Measurements from ENCODE around the gene DDOST.
"Not testable (repeated sequence)": the region's sequence is repeated elsewhere in the genome, so short reads cannot be mapped to it uniquely, and the experiment has no call there.

Gene DDOST

DNA sequence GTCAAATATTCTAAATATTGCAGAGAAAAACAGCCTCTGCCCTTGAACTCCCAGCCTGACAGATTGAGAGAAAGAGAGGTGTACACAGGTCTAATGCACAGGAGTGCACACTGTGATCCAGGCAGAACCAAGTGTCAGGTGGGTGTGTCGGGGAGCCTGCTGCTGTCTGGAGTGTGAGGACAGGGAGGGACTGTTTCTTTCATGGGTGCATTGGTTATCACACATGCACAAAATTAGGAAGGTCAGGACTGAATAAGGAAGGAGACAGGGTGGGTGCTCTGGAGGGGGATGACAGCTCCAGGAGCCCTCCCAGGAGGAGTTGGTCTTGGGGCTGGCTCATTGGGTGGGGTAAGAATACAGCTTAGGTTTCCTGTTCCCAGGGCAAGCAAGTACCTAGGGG is 41.2 kb downstream of the DDOST start:
- no peak for DNase-seq

DNA sequence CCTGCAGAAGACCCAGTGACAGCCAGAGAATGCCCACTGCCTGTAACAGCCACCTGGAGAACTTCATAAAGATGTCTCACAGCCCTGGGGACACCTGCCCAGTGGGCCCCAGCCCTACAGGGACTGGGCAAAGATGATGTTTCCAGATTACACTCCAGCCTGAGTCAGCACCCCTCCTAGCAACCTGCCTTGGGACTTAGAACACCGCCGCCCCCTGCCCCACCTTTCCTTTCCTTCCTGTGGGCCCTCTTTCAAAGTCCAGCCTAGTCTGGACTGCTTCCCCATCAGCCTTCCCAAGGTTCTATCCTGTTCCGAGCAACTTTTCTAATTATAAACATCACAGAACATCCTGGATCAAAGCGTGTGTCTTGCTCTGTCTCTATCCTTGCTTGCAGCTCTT is 42.6 kb downstream of the DDOST start:
- no peak for DNase-seq

DNA sequence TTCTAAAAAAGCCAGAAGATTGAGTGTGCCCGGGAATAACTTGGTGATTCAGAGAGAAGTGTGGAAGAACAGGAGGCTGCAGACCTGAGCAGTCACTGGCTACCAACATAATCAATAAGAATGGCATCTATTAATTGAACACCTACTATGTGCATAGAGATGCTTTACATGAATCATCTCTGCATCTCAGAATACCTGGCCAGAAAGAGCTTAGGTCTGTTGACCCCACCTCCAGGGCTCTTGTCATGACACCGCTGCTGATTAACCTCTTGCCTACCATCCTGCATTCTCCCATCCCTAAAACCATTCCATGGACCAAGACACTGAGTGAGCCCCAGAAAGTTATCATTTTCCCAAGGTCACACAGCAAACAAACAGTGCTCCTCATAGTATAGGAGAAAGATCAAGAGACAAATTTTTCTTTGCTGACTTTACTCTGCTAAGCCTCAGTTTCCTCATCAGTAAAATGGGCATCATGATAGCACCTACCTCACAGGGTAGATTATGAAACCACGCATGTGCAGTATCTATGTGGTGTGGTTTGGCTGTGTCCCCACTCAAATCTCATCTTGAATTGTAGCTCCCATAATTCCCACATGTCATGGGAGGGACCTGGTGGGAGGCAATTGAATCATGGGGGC is 44.2 kb downstream of the DDOST start:
- no peak for DNase-seq

DNA sequence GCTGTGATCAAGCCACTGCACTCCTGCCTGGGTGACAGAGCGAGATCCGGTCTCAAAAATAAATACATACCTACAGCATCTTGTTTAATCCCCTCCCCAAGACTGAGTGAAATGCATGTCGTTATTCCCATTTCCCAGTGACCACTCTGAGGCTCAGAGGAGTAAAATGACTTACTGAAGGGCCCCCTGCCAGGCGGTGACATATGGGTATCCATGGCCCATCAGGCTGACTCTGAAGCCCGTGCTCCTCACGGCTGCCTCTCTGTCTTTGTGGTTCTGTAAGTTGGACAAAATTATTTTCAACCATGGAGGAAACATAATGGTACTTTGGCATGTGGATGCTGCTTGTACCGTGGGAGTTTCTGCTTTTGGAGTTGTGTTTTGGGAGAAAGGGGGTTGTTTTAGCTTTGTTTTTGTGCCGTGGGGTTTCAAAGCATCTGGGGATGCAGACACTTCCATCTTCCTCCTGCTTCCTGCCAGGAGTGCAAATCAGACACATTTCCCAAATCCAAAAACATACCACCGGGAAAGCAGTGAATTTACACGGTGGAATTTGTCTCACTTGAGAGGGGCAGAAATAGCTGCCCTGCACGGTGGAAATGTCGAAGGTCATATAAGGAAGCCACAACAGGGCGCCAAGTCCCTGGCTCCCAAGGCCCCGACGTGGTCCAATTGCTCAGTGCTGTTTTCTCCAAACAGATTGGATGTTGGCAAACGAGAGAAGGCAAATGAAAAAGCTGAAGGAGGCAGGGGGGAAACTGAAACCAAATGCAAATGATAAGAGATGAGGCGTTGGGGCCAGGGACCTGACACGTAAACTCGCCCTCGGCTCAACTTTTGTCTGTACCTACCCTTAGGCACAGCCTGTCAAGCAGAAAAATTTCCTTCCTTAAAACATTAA is 45.0 kb downstream of the DDOST start:
- DNase-seq, result no peak

DNA sequence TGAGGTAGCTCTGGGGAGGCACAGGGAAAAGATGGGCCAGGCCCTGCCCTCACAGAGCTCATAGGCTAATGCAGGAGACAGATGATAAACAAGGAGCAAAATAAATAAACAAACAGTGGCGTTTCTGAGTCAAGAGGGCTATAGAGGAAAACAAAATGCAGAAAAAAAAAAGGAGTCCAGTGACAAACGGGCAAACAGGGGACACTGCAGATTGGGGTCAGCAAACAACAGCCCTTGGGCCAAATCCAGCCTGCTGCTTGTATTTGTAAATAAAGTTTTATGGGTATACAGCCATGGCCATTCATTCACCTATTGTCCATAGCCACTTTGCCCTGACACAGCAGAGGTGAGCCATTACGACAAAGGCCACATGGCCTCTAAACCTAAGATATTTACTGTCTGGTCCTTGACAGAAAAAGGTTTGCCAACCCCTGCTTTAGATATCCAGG is 47.0 kb downstream of the DDOST start:
- DNase-seq, result no peak

DNA sequence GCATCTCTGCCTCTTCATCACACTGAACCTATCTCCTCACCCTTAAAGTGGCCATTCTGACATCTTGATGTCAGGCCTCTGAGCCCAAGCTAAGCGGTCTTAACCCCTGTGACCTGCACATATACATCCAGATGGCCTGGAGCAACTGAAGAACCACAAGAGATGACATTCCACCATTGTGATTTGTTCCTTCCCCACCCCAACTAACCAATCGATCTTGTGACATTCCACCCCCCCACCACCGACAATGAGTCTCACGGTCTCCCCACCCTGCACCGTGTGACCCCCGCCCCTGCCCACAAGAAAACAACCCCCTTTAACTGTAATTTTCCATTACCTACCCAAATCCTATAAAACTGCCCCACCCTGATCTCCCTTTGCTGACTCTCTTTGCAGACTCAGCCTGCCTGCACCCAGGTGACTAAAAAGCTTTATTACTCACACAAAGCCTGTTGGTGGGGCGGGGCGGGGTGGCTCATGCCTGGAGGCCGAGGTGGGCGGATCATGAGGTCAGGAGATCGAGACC is 48.9 kb downstream of the DDOST start:
- DNase-seq, result no peak

DNA sequence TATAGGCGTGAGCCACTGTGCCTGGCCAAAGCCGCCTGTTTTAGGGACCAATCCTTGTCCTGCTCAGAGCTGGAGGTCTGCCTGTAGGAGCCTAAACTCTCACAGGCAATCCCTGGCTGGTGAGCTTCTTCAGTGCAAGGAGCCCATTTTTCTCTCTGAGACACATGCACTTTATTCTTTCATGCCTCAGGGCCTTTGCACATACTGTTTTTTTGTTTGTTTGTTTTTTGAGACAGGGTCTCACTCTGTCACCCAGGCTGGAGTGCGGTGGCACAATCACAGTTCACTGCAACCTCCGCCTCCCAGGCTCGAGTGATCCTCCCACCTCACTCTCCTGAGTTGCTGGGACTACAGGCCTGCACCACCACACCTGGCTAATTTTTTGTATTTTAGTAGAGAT is 49.5 kb downstream of the DDOST start:
- no peak for DNase-seq

DNA sequence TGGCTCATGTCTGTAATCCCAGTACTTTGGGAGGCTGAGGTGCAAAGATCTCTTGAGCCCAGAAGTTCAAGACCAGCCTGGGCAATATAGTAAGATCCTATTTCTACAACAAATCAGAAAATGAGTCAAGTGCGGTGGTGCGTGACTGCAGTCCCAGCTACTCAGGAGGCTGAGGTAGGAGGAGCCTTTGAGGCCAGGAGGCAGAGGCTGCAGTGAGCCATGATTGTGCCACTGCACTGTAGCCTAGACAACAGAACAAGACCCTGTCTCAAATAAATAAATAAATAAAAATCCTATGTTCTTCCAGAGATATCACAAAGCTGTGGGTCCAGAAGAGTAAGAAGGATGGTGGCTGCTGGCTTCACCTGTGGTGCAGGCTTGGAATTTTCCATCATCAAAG is 50.2 kb downstream of the DDOST start:
- no peak for DNase-seq

- no peak for DNase-seq
These were observed 51.6 kb downstream of the DDOST start for GRCh38 chr1:20609541-20609940.

GRCh38 chr1:20606801-20607570 is 54.2 kb downstream of the DDOST start:
- DNase-seq, result not testable (repeated sequence)

GRCh38 chr1:20604678-20605077 is 56.5 kb downstream of the DDOST start:
- peak; percentile 35 for DNase-seq

- peak; percentile 82 for DNase-seq
These were observed 57.4 kb downstream of the DDOST start for GRCh38 chr1:20603504-20604464.

- DNase-seq, result no peak
These were observed 58.2 kb downstream of the DDOST start for GRCh38 chr1:20602851-20603450.

Data from suppressor macrophage treated with lipopolysaccharide for 4 hours (primary cell).